ENCODE data around the gene NUTM2F. TPM values are rescaled to one million over a fixed set of nuclear protein-coding genes. Genes with fewer than 3 reads are reported as not detected.

Gene NUTM2F
- total RNA-seq, 1 experiment from 2014 or later: not detected

- no peak overlapping the region for H2BK12ac ChIP-seq (ENCODE audit: insufficient read length, low read depth, low read length)
- peaks cover 12 to 32% (median 19%) of the 10 kb centered on the region in 3 experiments for H3K36me3 Mint-ChIP-seq (ENCODE audit: insufficient read depth in 1 of 3, low read depth in 3 of 3)
- no peak overlapping the region for H3T11ph ChIP-seq (ENCODE audit: low read length)
- no peak overlapping the region for H3K9ac ChIP-seq (ENCODE audit: extremely low read depth, insufficient read length, low read length)
- H2BK20ac ChIP-seq (ENCODE audit: low read depth, low read length, poor library complexity, severe bottlenecking): no peak overlapping the region
- no peaks in the 10 kb centered on the region for H3K27me3 Mint-ChIP-seq (ENCODE audit: low read depth)
- no peaks in the 10 kb centered on the region for H4K20me1 ChIP-seq (ENCODE audit: control insufficient read depth, insufficient read depth, insufficient read length)
- DNase-seq: no peak
- no peaks in the 10 kb centered on the region; the same call in 1 of the 2 replicates for H3K79me2 ChIP-seq (ENCODE audit: insufficient read depth, low read length)
- H2AK5ac ChIP-seq (ENCODE audit: insufficient read length, low read length): no peak overlapping the region
- H3K27ac Mint-ChIP-seq: no peak overlapping the region
- no peak overlapping the region for H2AFZ ChIP-seq (ENCODE audit: low read length)
- H3K4me3 Mint-ChIP-seq: no peak overlapping the region
- no peak overlapping the region for H4K91ac ChIP-seq (ENCODE audit: insufficient read length, low read depth, low read length)
- H4K5ac ChIP-seq (ENCODE audit: insufficient read length, low read depth, low read length): no peak overlapping the region
- H3K9me3 ChIP-seq (ENCODE audit: control insufficient read depth, low read depth, low read length): no peaks in the 10 kb centered on the region
- H3K79me1 ChIP-seq (ENCODE audit: insufficient read depth, low read depth, low read length, poor library complexity, severe bottlenecking): no peaks in the 10 kb centered on the region
- no peak overlapping the region for H4K8ac ChIP-seq (replicated peaks; ENCODE audit: insufficient read length, low read depth, low read length)
- no peak overlapping the region for H3K27ac ChIP-seq (ENCODE audit: insufficient read length, low read depth, low read length)
- H2BK120ac ChIP-seq (ENCODE audit: low read depth, low read length, poor library complexity, severe bottlenecking): no peak overlapping the region
- no peaks in the 10 kb centered on the region for H3K4me1 ChIP-seq (ENCODE audit: insufficient read depth, low read length)
- peaks cover under 1% of the 10 kb centered on the region in 2 experiments; a peak in 2 of 5 replicates for H3K9me3 Mint-ChIP-seq
- no peak overlapping the region for H2BK5ac ChIP-seq (ENCODE audit: insufficient read length, low read length)
- TF ChIP-seq CTCF (conservative IDR thresholded peaks at IDR 0.05): no peak
- H3K14ac ChIP-seq (ENCODE audit: insufficient read depth, low read length): no peak overlapping the region
- H3K23ac ChIP-seq (ENCODE audit: insufficient read length, low read depth, low read length): no peak overlapping the region
- peaks cover 9 to 11% of the 10 kb centered on the region in 2 experiments for H3K4me1 Mint-ChIP-seq
- no CpG with 5 or more reads among the region's 3 CpGs for WGBS (ENCODE audit: extremely low coverage, insufficient read length, low lambda C conversion rate)
- no peak overlapping the region for H3K56ac ChIP-seq (ENCODE audit: insufficient read length, low read depth, low read length)
- H2BK15ac ChIP-seq (ENCODE audit: low read depth, low read length): no peak overlapping the region
- no peak overlapping the region for H3K18ac ChIP-seq (ENCODE audit: insufficient read length, low read depth, low read length)
- H3K4ac ChIP-seq (ENCODE audit: low read depth, low read length): no peak overlapping the region
- no peaks in the 10 kb centered on the region for H3K23me2 ChIP-seq (ENCODE audit: insufficient read length, low read depth, low read length, poor library complexity, severe bottlenecking)
- no peak overlapping the region for H3K4me2 ChIP-seq (ENCODE audit: insufficient read depth, insufficient read length, low read length)
- H3K27me3 ChIP-seq (ENCODE audit: insufficient read depth, low read length): no peaks in the 10 kb centered on the region
Measured at GRCh38 chr9:94286116-94286515, 42.3 kb downstream of the NUTM2F start.
